Mesenchymal stem cell (in vitro differentiated cells and primary cell): ENCODE results near the gene EEF2K.

Source experiments
- DNase-seq: peaks from one replicate; pipeline ENCODE4 v3.0.0-alpha.2; 2013
- H2AFZ ChIP-seq: one replicate; pipeline ENCODE4 v1.6.1; 2013; ENCODE audit warnings: low read depth, mild to moderate bottlenecking, control low read depth, inconsistent platforms, low read length, moderate library complexity
- H2AK5ac ChIP-seq: 2 replicates; pipeline ENCODE4 v1.6.1; 2013; ENCODE audit warnings: low read length, moderate library complexity, mild to moderate bottlenecking, inconsistent platforms; ENCODE audit not compliant: severe bottlenecking
- H2BK120ac ChIP-seq: one replicate; pipeline ENCODE4 v1.6.1; 2013; ENCODE audit warnings: low read depth, mild to moderate bottlenecking, inconsistent platforms, low read length, moderate library complexity
- H2BK12ac ChIP-seq, 2 experiments: one replicate each; pipeline ENCODE4 v1.6.1; 2013; ENCODE audit warnings: inconsistent platforms in 2 of 2, low read length in 2 of 2, mild to moderate bottlenecking in 2 of 2, moderate library complexity in 2 of 2, control low read depth in 1 of 2
- H2BK15ac ChIP-seq: one replicate; pipeline ENCODE4 v1.6.1; 2013; ENCODE audit warnings: mild to moderate bottlenecking, low read depth, inconsistent platforms; ENCODE audit not compliant: poor library complexity, severe bottlenecking
- H2BK5ac ChIP-seq: 2 replicates; pipeline ENCODE4 v1.6.1; 2013; ENCODE audit warnings: low read depth, mild to moderate bottlenecking, low read length, control low read depth, inconsistent platforms; ENCODE audit not compliant: poor library complexity, severe bottlenecking
- H3K14ac ChIP-seq, 2 experiments: one replicate each; pipeline ENCODE4 v1.6.1; 2013; ENCODE audit warnings: inconsistent platforms in 2 of 2, low read length in 2 of 2, control low read depth in 1 of 2, mild to moderate bottlenecking in 1 of 2, moderate library complexity in 1 of 2
- H3K18ac ChIP-seq, 2 experiments: one replicate each; pipeline ENCODE4 v1.6.1; 2013; ENCODE audit warnings: inconsistent platforms in 2 of 2, low read length in 2 of 2, control low read depth in 1 of 2, low read depth in 1 of 2, mild to moderate bottlenecking in 1 of 2
- H3K23ac ChIP-seq, 2 experiments: one replicate each; pipeline ENCODE4 v1.6.1; 2013; ENCODE audit warnings: inconsistent platforms in 2 of 2, low read length in 2 of 2, mild to moderate bottlenecking in 2 of 2, moderate library complexity in 2 of 2, control low read depth in 1 of 2
- H3K27ac ChIP-seq: 2 replicates; pipeline ENCODE4 v1.5.1; 2013; ENCODE audit warnings: mild to moderate bottlenecking, moderate library complexity, low read length, control low read depth, inconsistent platforms; ENCODE audit not compliant: poor library complexity, severe bottlenecking
- H3K27me3 ChIP-seq, 2 experiments: 2 replicates each; pipeline versions ENCODE4 v1.6.1 to v1.7.0; 2013; ENCODE audit warnings: low read length in 2 of 2, mild to moderate bottlenecking in 2 of 2, moderate library complexity in 2 of 2, control low read depth in 1 of 2, inconsistent platforms in 1 of 2; ENCODE audit not compliant: control insufficient read depth in 1 of 2, insufficient read depth in 1 of 2
- H3K36me3 ChIP-seq, 2 experiments: 2 replicates each; pipeline versions ENCODE4 v1.6.1 to v1.7.0; 2013; ENCODE audit warnings: low read length in 2 of 2, control low read depth in 1 of 2, inconsistent platforms in 1 of 2, low read depth in 1 of 2, mild to moderate bottlenecking in 1 of 2; ENCODE audit not compliant: insufficient read depth in 2 of 2, control insufficient read depth in 1 of 2
- H3K4ac ChIP-seq, 2 experiments: one replicate each; pipeline ENCODE4 v1.6.1; 2013; ENCODE audit warnings: inconsistent platforms in 2 of 2, low read length in 2 of 2, mild to moderate bottlenecking in 2 of 2, moderate library complexity in 2 of 2, control low read depth in 1 of 2, low read depth in 1 of 2
- H3K4me1 ChIP-seq: 2 replicates; pipeline ENCODE4 v1.6.1; 2013; ENCODE audit warnings: low read depth, low read length, control low read depth; ENCODE audit not compliant: control insufficient read depth, insufficient read depth
- H3K4me2 ChIP-seq: 2 replicates; pipeline ENCODE4 v1.6.1; 2013; ENCODE audit warnings: low read length, mild to moderate bottlenecking, inconsistent platforms; ENCODE audit not compliant: poor library complexity, severe bottlenecking
- H3K4me3 ChIP-seq, 2 experiments: 2 replicates each; pipeline versions ENCODE4 v1.5.1 to v1.7.0; 2013; ENCODE audit warnings: low read length in 2 of 2, mild to moderate bottlenecking in 2 of 2, control low read depth in 1 of 2, low read depth in 1 of 2; ENCODE audit not compliant: insufficient read depth in 1 of 2
- H3K79me1 ChIP-seq: replicated peaks from 2 replicates; pipeline ENCODE4 v1.6.1; 2013; ENCODE audit warnings: mild to moderate bottlenecking, control low read depth, low read length, inconsistent platforms; ENCODE audit not compliant: poor library complexity, severe bottlenecking
- H3K9ac ChIP-seq: 2 replicates; pipeline ENCODE4 v1.7.0; 2013; ENCODE audit warnings: mild to moderate bottlenecking, low read length, moderate library complexity
- H3K9me3 ChIP-seq: 2 replicates; pipeline ENCODE4 v1.7.0; 2013; ENCODE audit warnings: mild to moderate bottlenecking, low read length; ENCODE audit not compliant: control insufficient read depth
- H4K8ac ChIP-seq: one replicate; pipeline ENCODE4 v1.6.1; 2013; ENCODE audit warnings: inconsistent platforms, mild to moderate bottlenecking, low read length, moderate library complexity
- H4K91ac ChIP-seq: one replicate; pipeline ENCODE4 v1.6.1; 2013; ENCODE audit warnings: mild to moderate bottlenecking, low read length, inconsistent platforms
- WGBS: methylation state at CpG from one replicate; pipeline ENCODE4 v1.1.7; 2013; ENCODE audit warnings: mixed read lengths; 5-methylcytosine and 5-hydroxymethylcytosine counted together

Gene EEF2K

DNA sequence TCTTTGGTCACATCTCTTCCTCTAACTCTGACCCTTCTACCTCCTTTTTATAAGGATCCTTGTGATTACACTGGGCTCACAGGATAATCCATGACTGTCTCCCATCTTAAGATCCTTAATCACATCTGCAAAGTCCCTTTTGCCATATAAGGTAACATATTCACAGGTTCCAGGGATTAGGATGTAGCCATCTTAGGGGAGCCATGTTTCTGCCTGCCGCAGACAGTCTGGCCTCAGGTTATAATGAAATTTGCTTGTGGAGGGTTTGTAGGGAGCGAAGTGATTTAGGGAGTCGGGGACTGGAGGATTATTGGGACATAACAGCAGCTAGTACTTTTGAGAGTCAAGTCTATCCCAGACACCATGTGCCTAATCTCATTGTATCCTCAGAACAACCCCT lies 7.7 kb downstream of the EEF2K start:
- DNase-seq = no peak
- Histone ChIP-seq H2BK5ac (no peak overlapping the region), H3K4me2 (no peak overlapping the region), H2AK5ac (no peak overlapping the region), H2AFZ (no peak overlapping the region), H3K23ac (no peak overlapping the region), H2BK15ac (no peak overlapping the region), H3K4me3 (no peak overlapping the region), H3K9ac (no peak overlapping the region), H3K27me3 (no peaks in the 10 kb centered on the region), H3K27ac (no peak overlapping the region), H3K4me1 (peaks cover 8% of the 10 kb centered on the region), H2BK120ac (no peak overlapping the region), H3K18ac (no peak overlapping the region), H3K9me3 (peaks cover 4% of the 10 kb centered on the region), H3K79me1 (peaks cover 54% of the 10 kb centered on the region), H2BK12ac (no peak overlapping the region), H3K36me3 (peaks cover 12 to 23% of the 10 kb centered on the region in 2 experiments), H4K91ac (no peak overlapping the region), H4K8ac (no peak overlapping the region), H3K14ac (no peak overlapping the region), H3K4ac (no peak overlapping the region)
- 100% methylated on average over 1 of the region's 3 CpGs for WGBS

DNA sequence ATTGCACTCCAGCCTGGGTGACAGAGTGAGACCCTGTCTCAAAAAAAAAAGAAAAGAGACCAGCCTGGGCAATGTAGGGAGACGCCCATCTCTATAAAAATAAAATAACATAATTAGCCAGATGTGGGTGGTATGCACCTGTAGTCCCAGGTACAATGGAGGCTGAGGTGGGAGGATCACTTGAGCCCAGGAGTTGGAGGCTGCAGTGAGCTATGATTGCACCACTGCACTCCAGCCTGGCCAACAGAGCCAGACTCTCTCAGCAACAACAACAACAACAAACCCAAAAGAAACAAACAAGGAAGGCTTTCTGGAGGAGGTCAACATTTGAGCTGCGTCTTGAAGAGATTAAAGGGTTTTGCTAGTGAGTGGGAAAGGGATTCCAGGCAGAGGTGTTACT lies 8.3 kb downstream of the EEF2K start:
- no peak overlapping the region for H3K4me3 ChIP-seq
- no peak overlapping the region for H3K27ac ChIP-seq
- H3K18ac ChIP-seq = no peak overlapping the region
- DNase-seq = no peak
- no peak overlapping the region for H2BK5ac ChIP-seq
- H3K9ac ChIP-seq = no peak overlapping the region
- no peak overlapping the region for H2AK5ac ChIP-seq
- H2AFZ ChIP-seq = no peak overlapping the region
- peaks cover 55% of the 10 kb centered on the region for H3K79me1 ChIP-seq
- H3K27me3 ChIP-seq = no peaks in the 10 kb centered on the region
- no peak overlapping the region for H2BK15ac ChIP-seq
- H2BK120ac ChIP-seq = no peak overlapping the region
- no peak overlapping the region for H3K14ac ChIP-seq
- H3K23ac ChIP-seq = no peak overlapping the region
- peaks cover 8% of the 10 kb centered on the region for H3K4me1 ChIP-seq
- H3K36me3 ChIP-seq = peaks cover 12 to 23% of the 10 kb centered on the region in 2 experiments
- no peak overlapping the region for H2BK12ac ChIP-seq
- H3K4me2 ChIP-seq = no peak overlapping the region
- H4K91ac ChIP-seq = no peak overlapping the region
- H3K9me3 ChIP-seq = peaks cover 4% of the 10 kb centered on the region
- WGBS = 87% methylated on average over 1 of the region's 2 CpGs
- no peak overlapping the region for H4K8ac ChIP-seq
- no peak overlapping the region for H3K4ac ChIP-seq

DNA sequence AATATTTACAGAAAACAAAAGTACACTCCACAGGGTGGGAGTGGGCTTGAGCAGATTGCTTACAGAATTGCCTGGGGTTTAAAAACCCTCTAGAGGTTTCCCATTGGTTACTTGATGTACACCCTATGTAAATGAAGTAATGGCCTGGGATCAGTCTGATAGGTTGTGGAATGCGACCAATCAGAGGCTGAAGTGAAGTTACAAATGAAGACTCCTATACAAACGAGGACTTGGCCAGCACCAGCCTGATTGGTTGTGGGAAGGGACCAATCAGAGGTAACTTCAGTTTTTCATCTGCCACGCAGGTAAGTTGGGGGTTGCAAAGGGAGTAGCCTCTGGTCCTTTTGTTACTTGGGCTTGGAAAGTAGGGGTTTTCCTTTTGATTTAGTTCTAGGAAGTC lies 8.8 kb downstream of the EEF2K start:
- Histone ChIP-seq H2BK5ac (no peak overlapping the region), H3K27ac (no peak overlapping the region), H3K36me3 (peaks cover 12 to 23% of the 10 kb centered on the region in 2 experiments), H3K18ac (no peak overlapping the region), H3K14ac (no peak overlapping the region), H3K4me1 (peaks cover 8% of the 10 kb centered on the region), H3K9me3 (peaks cover 4% of the 10 kb centered on the region), H3K4ac (no peak overlapping the region), H2BK15ac (no peak overlapping the region), H2BK120ac (no peak overlapping the region), H2AK5ac (no peak overlapping the region), H4K8ac (no peak overlapping the region), H2AFZ (no peak overlapping the region), H3K9ac (no peak overlapping the region), H4K91ac (no peak overlapping the region), H3K27me3 (no peaks in the 10 kb centered on the region), H3K4me2 (no peak overlapping the region), H3K4me3 (no peak overlapping the region), H3K79me1 (peaks cover 51% of the 10 kb centered on the region), H3K23ac (no peak overlapping the region), H2BK12ac (no peak overlapping the region)
- 89% methylated on average over 3 of the region's 3 CpGs for WGBS
- no peak for DNase-seq

DNA sequence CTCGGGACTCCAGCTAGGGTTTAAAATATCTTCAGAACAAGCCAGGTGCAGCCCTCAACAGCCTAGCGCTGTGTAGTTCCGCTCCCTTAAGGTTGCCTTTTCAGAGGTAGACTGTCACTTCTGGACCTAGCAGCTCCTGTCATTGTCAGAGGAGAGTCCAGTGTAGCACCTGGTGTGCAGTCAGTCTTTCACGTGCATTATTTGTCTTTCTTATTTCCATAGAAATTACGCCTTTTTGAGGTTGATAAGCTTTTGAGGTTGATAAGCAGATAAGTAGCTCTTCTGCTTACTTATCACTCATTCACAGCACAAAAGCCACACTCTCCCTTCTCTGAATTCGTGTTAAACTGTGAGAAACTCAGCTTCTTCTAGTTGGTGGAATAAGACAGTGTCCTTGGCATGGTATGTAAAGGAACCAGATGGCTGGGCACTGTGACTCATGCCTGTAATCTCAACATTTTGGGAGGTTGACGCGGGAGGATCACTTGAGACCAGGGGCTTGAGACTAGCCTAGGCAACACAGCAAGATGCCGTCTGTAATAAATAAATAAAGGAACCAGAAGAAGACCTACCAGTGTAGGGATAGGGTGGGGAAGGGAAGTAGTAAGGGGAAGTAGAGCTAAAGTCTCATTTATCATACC lies 10.2 kb downstream of the EEF2K start:
- Histone ChIP-seq H3K36me3 (peaks cover 10 to 23% of the 10 kb centered on the region in 2 experiments), H2BK12ac (no peak overlapping the region), H2AFZ (no peak overlapping the region), H3K23ac (no peak overlapping the region), H2BK120ac (no peak overlapping the region), H3K18ac (no peak overlapping the region), H2BK5ac (no peak overlapping the region), H4K91ac (no peak overlapping the region), H3K9ac (no peak overlapping the region), H3K4me2 (no peak overlapping the region), H3K27me3 (no peaks in the 10 kb centered on the region), H3K9me3 (no peaks in the 10 kb centered on the region), H2BK15ac (no peak overlapping the region), H3K4ac (no peak overlapping the region), H4K8ac (no peak overlapping the region), H3K14ac (no peak overlapping the region), H3K4me1 (peaks cover 12% of the 10 kb centered on the region), H3K4me3 (no peak overlapping the region), H3K27ac (no peak overlapping the region), H2AK5ac (no peak overlapping the region), H3K79me1 (peaks cover 40% of the 10 kb centered on the region)
- 63% methylated on average over 7 of the region's 9 CpGs for whole genome bisulfite sequencing
- peak; percentile 65 for DNase-seq
